ENCODE data around the gene HACE1.
"Not testable (repeated sequence)": the region's sequence is repeated elsewhere in the genome, so short reads cannot be mapped to it uniquely, and the experiment has no call there.

DNA sequence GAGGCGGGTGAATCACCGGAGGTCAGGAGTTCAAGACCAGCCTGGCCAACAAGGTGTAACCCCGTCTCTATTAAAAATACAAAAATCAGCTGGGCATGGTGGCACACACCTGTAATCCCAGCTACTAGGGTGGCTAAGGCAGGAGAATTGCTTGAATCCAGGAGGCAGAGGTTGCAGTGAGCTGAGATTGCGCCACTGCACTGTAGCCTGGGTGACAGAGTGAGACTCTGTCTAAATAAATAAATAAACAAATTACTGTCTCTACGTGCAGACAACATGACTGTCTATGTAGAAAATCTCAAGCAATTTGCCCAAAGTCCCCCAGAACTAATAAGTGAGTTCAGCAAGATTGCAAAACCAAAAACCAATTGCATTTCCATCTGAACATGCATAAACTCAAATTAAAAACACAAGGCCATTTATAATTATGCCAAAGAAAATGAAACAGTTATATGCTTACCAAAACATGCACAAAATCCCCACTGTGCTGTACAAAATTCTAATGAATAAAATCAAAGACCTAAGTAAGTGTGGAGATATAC is 23.2 kb downstream of the HACE1 start:
- TF ChIP-seq CTCF (IDR thresholded peaks at IDR 0.05); ZFX (IDR thresholded peaks at IDR 0.05; ENCODE audit: borderline replicate concordance): not testable (repeated sequence)

All from 22Rv1 (cell line).